Thyroid gland (tissue), 4 donors: ENCODE data around the gene AP4E1.

ENCODE experiments used
- CTCF ChIP-seq, 6 experiments: fragments of 200-600 bp in 3 of 6; fragments of 450-650 bp in 3 of 6; sonication (generic) in 3 of 6; IDR thresholded peaks; one replicate each; pipeline ENCODE4 v1.5.1; 2016 to 2019; ENCODE audit warnings: antibody characterized with exemption in 6 of 6, mild to moderate bottlenecking in 2 of 6, inconsistent platforms in 1 of 6, moderate library complexity in 1 of 6
- POLR2A ChIP-seq, 2 donors: fragments of 450-650 bp; IDR thresholded peaks; one replicate each; pipeline ENCODE4 v1.6.1; 2017; ENCODE audit warnings: antibody characterized with exemption in 2 of 2, mild to moderate bottlenecking in 2 of 2, moderate library complexity in 1 of 2

GRCh38 chr15:50891159-50891558, 17.3 kb upstream of the AP4E1 start:
- TF ChIP-seq CTCF (IDR thresholded peaks at IDR 0.05): no peak
- no peak for TF ChIP-seq POLR2A (IDR thresholded peaks at IDR 0.05)
